Non-pigmented ciliary epithelial cell (primary cell): Measurements from ENCODE around the gene EPHA4.

Experiments used
- DNase-seq: peaks from one replicate; pipeline ENCODE4 v3.0.0-alpha.2; 2010; ENCODE audit warnings: low read depth

EPHA4 gene

GRCh38 chr2:221473451-221473850, 98.7 kb downstream of the EPHA4 start:
- no peak for DNase-seq

GRCh38 chr2:221468317-221468716, 103.8 kb downstream of the EPHA4 start:
- no peak for DNase-seq

GRCh38 chr2:221467610-221468009, 104.5 kb downstream of the EPHA4 start:
- DNase-seq, result no peak

DNA sequence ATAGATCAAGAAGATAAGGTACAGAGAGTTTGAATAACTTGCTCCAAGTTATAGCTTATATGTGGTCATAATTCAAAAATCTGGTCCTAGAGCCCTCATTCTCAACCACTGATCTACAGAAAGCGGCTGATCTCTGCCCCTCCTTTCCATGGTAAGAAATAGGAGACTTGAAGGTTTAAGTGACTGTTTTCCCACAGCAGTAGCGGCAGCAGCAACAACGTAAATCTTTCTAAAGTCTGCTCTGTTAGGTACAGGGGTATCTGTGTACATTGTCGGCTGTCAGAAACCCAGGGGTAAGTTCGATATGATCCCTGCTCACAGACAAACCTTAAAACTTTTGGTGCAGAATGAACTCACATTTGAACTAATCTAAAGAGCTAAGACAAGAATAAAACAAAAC, 105.4 kb downstream of the EPHA4 start:
- DNase-seq, result no peak

DNA sequence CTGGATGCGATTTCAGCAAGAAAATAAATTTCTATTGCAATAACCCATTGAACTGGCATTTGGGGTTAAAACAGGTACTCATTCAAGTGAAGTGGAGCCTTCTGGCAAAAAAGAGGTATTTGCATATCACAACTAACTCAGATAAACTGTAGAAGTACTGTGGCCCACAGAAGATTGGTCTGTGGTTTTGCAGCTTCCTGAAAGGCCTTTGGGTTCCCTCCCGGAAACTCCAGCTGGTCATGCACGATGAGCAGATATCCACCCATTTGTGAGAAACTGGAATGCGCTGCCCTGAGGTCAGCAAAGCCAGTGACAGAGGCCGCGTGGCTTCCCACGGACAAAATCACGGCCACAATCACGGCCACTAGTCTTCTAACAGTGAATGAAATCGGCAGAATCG, 106.3 kb downstream of the EPHA4 start:
- no peak for DNase-seq

- no peak for DNase-seq
These were observed 107.1 kb downstream of the EPHA4 start for GRCh38 chr2:221464971-221465370.

DNA sequence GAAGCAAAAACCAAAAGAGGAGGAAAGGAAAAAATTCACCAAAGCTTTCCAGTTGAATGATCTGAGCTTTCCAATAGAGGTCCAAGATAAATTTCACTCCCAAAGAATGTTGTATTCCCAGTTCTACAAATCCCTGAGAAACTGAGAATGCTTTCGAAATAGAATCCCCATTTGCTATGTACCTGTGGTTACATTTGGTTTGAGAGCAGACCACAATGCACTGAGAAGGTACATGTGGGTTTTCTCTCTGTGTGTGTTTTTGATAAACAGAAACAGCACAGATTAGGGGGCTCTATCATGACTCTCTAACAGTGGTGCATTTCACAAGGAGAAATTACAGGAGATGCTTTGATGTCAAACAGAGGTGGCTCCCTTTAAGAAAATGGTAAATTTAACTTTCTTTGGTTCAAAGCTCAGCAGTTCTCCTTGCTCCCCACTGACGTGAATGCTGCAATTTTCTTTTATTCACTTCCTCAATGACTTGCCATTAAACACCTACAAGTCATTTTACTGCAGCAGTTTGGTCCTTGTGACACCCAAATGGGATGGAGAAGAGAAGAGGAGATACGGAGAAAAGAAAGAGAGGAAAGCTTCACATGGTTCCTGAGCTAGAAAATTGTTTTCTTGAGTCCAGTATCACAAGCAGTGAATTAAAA, 108.7 kb downstream of the EPHA4 start:
- no peak for DNase-seq

DNA sequence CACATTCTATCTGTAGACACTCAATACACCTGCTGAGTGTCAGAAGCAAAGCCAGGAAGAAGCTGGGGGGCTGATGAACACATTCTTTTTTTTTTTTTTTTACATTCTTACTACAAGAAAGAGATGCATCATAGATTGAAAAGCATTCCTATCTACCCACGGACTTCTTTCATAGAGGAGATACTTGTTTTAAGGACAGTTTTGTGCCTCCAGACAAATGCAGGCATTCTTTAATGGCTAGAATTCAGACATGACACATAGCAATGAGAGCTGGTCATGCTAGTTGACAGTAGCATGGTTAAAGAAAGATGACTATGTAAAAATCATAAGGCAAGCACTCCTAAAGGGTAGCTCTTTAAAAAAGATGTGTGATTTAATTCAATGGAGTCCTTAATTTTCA, 110.2 kb downstream of the EPHA4 start:
- peak; percentile 48 for DNase-seq

DNA sequence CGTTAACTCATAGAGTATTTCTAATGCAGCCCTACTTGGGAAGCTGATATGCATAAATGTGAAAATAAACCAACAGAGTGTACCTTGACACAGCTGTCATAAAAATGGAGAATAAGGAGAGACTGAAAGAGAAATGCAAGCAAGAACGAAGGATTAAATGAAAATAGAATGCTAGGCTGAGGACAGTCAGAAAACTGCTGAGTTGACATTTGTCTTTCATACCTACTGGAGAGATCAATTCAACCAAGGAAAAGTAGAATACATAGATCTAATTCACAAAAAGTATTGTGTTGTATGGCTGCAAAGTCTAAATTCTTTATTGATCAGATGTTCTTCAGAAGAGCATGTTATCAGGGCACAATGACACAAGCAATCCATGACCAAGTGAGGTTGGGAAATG, 112.0 kb downstream of the EPHA4 start:
- DNase-seq, result no peak

- DNase-seq, result no peak
These were observed 113.5 kb downstream of the EPHA4 start for GRCh38 chr2:221458578-221458977.

DNA sequence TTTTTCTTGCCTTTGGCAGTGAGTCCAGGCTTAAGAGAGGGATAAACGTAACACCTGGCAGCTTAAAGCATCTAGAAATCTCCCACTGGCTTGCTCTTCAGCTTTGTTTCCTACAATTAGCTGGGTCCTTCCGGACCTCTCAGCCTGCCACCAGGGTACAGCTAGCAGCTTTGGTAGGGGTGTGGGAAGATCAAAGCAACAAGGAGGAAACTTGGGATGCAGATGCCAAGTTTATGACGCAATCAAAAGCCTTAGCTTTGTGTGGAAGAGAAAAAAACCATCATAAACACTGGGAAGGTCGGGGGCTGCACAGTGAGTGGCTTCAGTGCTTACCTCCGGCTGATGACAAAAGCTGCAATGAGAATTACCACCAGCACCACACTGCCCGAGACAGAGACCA, 116.9 kb downstream of the EPHA4 start:
- no peak for DNase-seq

DNA sequence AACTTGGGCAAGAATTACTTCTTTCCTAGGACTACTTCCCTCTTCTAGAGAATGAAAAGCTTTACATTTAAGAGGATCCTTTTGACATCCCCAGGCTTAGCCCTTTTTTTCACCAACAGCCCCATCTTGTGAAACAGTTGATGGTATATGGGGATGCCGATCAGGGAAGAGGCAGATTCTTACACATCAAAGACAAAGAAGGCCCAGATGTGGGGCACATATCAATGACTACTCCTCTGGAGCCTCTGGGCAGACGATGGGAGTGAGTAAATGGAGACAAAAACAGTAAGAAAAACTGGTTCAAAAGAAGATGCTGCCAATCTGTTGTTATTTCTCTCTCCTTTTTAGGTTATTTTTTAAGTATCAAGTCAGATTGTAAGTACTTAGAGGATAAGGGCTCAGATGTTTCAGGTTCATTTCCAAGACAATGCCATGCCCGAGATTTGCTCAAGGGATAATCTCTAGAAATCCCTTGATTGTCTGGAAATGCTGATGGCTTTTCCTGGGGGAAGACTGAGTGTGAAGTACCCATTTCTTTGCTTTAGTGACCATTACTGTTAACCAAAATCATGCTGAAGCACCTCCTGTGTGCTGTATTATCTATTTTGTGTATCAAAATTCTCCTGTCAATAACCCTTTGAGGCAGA, 117.5 kb downstream of the EPHA4 start:
- DNase-seq, result no peak

DNA sequence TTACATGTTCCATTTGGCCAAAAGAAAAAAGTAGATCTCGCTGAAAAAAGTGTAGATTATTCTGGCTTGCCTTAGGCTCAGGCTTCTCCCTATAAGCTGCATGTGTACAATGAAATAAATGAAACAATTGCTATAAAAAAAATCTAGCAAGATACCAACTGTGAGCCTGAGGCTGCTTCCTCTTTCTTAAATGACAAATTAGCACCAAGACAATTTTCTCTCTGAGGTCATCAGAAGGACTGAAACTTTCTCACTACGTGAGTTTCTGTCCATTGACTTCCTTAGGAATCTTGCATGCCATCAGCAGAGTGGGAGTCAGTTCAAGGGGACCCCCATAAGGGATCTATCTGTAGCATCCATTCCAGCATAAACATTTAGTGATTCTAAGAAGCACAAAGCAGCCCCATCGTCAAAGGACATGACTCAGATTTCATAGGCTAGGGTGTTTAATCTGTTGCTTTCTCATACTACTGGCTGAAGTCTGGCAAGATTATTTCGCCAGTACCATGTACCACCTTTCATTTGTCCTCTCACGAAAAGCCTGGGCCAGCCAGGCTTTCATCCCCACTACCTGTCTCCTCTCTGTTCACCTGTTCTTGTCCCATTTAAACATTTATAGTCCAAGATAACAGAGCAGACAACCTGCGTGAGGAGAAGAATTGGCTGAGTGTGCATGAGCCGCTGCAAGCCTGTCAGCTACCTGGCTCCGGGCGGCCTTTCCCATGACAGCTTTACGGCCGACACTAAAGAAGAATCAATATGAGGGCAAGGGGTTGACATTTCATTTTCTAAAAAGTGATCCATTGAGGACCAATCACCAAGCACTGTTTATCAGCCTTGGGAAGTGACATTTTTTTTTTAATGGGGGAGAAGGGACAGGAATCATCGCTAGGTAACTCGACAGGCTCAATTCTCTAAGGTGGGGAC, 120.0 kb downstream of the EPHA4 start:
- DNase-seq, result no peak

DNA sequence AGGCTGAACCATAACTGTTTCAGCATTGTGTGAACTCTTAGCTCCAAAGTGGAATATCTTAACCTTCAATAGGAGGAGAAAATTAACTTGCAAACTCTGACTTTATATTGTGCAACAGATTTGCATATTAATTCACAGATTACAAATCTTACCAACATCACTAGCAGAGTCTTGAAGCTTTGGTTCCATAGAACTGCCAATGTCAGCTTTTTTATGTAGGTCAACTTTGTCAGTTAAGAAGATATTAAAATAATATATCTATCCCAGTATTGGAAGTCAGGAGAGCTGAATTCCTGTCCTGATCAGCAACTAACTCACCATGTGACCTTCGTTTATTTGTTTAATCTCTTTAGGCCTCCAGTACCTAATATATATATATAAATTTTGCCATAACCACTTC, 121.8 kb downstream of the EPHA4 start:
- no peak for DNase-seq

GRCh38 chr2:221449406-221449805, 122.7 kb downstream of the EPHA4 start:
- no peak for DNase-seq

DNA sequence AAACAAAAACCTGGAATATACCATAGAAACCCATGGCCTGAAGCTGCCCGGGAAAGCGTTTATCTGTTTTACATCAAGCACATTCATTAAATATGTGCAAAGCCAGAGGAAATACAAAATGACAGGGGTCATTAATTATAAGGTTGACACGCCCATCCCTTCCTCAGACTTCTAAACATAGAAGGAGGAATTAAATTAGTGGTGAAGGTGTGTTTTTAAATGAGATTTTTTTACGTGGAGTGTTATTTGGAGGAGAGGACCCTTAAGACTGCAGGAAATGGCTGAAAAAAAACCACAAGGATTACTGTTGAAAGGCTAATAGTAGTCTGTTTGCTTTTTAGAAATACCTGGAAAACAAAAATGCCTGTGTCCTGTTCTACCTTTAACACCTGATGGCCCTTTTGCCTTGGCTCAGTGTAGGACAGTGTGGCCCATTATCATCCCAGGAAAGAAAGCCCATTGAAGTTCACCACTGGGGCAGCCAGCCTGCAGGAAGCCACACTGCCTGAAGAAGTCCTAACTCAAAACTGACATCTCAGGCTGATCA, 123.2 kb downstream of the EPHA4 start:
- DNase-seq, result no peak

DNA sequence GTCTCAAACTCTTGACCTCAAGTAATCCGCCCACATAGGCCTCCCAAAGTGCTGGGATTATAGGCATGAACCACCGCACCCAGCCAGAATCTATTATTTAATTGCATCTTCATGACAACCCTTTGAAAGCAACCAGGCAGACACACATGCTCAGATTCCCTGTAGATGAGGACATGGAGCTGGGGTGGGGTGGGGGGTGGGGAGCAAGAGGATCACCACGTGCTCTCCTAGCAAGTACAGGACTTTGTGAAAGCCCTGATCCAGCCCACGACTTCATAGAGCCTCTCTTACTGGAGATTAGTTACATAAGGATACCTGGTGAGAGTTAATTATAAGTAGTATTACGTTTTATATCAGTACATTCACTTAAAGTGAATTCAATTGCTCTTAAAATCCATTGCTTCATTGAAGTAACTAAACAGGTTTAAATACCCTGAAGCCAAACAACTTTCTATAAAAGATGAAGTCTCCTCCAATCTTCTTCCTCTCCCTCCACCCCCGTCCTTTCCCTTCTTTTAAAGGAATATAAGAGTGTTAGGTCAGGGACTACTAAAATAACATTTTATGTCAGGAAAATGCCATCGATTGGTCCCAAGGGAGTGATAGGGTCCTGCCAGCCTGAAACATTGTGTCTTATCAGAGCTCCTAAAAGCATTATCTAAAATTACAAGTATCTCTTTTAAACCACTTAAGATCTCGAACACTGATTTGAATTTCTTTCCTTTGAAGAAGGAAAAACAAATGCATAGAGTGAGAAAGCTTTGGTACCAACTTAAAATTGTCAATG, 123.9 kb downstream of the EPHA4 start:
- no peak for DNase-seq

GRCh38 chr2:221447310-221447709, 124.8 kb downstream of the EPHA4 start:
- DNase-seq, result no peak

- no peak for DNase-seq
These were observed 126.0 kb downstream of the EPHA4 start for GRCh38 chr2:221446140-221446539.

GRCh38 chr2:221444106-221444505, 128.0 kb downstream of the EPHA4 start:
- DNase-seq, result peak; percentile 72

- no peak for DNase-seq
These were observed 128.5 kb downstream of the EPHA4 start for GRCh38 chr2:221443645-221444044.

- DNase-seq, result no peak
These were observed 130.0 kb downstream of the EPHA4 start for GRCh38 chr2:221442128-221442527.
